ENCODE data around the gene TMEM17. TPM values are rescaled to one million over a fixed set of nuclear protein-coding genes. Genes with fewer than 3 reads are reported as not detected.

The TMEM17 gene
- total and polyA plus RNA-seq, 2 of the 13 experiments (the other 11 are each of a cell fraction or from before 2014, with no cell fraction given): 0.22 to 0.50 TPM

DNA sequence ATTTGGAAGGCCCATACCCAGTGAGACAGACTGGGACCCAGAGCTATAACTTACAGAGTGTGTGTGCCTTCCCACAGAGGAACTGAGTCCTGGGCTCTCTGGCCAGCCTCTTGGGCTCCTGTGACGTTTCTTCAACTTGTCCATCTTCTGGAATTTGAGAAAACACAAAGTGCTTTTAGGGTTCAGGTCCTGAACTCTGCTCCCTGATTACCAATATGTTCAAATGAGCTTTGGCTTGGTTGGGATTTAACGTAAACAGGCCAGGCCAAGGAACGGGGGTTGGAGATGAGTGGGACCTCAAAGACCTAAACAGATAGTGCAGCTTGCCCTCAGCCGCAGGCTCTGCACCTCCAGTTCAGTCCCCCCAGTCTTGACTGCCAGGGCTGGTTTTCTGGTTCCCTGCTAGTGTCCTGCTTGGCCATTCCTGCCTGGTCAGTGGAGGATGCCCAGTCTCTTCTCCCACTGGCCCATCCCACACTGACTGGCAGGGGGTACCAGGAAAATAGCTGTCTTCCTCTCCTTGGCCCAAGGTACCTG, 44.9 kb downstream of the TMEM17 start (continued):
- TF ChIP-seq FOXA3 (CRISPR knock-in tag; IDR thresholded peaks at IDR 0.05): peak; percentile 11; the same call in 1 of the 2 replicates
- TF ChIP-seq ZBTB38 (CRISPR knock-in tag; IDR thresholded peaks at IDR 0.05): 0 out of 2 replicates have a peak, but pooled peaks have one; percentile 9
- TF ChIP-seq TSC22D2 (CRISPR knock-in tag; IDR thresholded peaks at IDR 0.05; ENCODE audit: borderline replicate concordance): no peak
- TF ChIP-seq POGZ (CRISPR knock-in tag; IDR thresholded peaks at IDR 0.05): 0 out of 2 replicates have a peak, but pooled peaks have one; percentile 25
- 0 out of 2 replicates have a peak, but pooled peaks have one; percentile 51 for TF ChIP-seq KAT7 (CRISPR knock-in tag; IDR thresholded peaks at IDR 0.05; ENCODE audit: borderline replicate concordance)
- TF ChIP-seq MED1 (CRISPR knock-in tag; IDR thresholded peaks at IDR 0.05): peak; percentile 43
- TF ChIP-seq MTF2 (CRISPR knock-in tag; IDR thresholded peaks at IDR 0.05; ENCODE audit: borderline replicate concordance): 0 out of 2 replicates have a peak, but pooled peaks have one; percentile 54
- 0 out of 2 replicates have a peak, but pooled peaks have one; percentile 68 for TF ChIP-seq SSRP1 (CRISPR knock-in tag; IDR thresholded peaks at IDR 0.05)
- 0 out of 2 replicates have a peak, but pooled peaks have one; percentile 15 for TF ChIP-seq FLYWCH1 (CRISPR knock-in tag; IDR thresholded peaks at IDR 0.05)
- TF ChIP-seq FOXO4 (CRISPR knock-in tag; conservative IDR thresholded peaks at IDR 0.05): 0 out of 2 replicates have a peak, but pooled peaks have one; percentile 80
- TF ChIP-seq ZBTB39 (CRISPR knock-in tag; IDR thresholded peaks at IDR 0.05): peak; percentile 42; the same call in 1 of the 2 replicates
- no peak for TF ChIP-seq TAF1 (CRISPR knock-in tag; IDR thresholded peaks at IDR 0.05)
- TF ChIP-seq ZNF329 (CRISPR knock-in tag; IDR thresholded peaks at IDR 0.05; ENCODE audit: low read depth): no peak
- TF ChIP-seq ZNF891 (CRISPR knock-in tag; IDR thresholded peaks at IDR 0.05): peak; percentile 46
- TF ChIP-seq THAP9 (CRISPR knock-in tag; IDR thresholded peaks at IDR 0.05; ENCODE audit: borderline replicate concordance): 0 out of 2 replicates have a peak, but pooled peaks have one; percentile 25
- 0 out of 2 replicates have a peak, but pooled peaks have one; percentile 13 for TF ChIP-seq ZNF274 (CRISPR knock-in tag; IDR thresholded peaks at IDR 0.05)
- 0 out of 2 replicates have a peak, but pooled peaks have one; percentile 42 for TF ChIP-seq GTF3A (CRISPR knock-in tag; conservative IDR thresholded peaks at IDR 0.05)
- 0 out of 2 replicates have a peak, but pooled peaks have one; percentile 11 for TF ChIP-seq ZFY (CRISPR knock-in tag; IDR thresholded peaks at IDR 0.05)
- TF ChIP-seq HNF4A (CRISPR knock-in tag; IDR thresholded peaks at IDR 0.05): peak; percentile 60
- 0 out of 2 replicates have a peak, but pooled peaks have one; percentile 29 for TF ChIP-seq KDM5B (CRISPR knock-in tag; IDR thresholded peaks at IDR 0.05; ENCODE audit: borderline replicate concordance)
- TF ChIP-seq, protein P1, sequence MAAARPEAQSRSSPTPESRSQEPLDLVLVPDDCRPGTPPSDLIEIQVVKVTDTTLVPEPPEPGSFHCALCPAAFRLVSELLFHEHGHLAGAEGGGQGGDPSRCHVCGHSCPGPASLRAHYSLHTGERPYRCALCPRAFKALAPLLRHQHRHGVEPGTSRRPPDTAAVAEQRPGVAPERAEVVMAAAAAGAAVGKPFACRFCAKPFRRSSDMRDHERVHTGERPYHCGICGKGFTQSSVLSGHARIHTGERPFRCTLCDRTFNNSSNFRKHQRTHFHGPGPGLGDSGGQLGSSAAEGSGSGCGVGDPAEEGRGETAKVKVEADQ (CRISPR knock-in tag; IDR thresholded peaks at IDR 0.05; ENCODE audit: borderline replicate concordance): 0 out of 2 replicates have a peak, but pooled peaks have one; percentile 52
